Ishikawa (cell line): ENCODE results near the gene EXOC6.

Experiments used
- CEBPB ChIP-seq: IDR thresholded peaks from 2 replicates; pipeline ENCODE4 v1.6.1; 2012
- CREB1 ChIP-seq: IDR thresholded peaks from 2 replicates; pipeline ENCODE4 v1.6.1; 2012; ENCODE audit warnings: low read depth
- EGR1 ChIP-seq: IDR thresholded peaks from 2 replicates; pipeline ENCODE4 v1.6.1; 2012
- EP300 ChIP-seq: IDR thresholded peaks from 2 replicates; pipeline ENCODE4 v1.6.1; 2012; ENCODE audit warnings: borderline replicate concordance
- FOXM1 ChIP-seq: IDR thresholded peaks from 2 replicates; pipeline ENCODE4 v1.6.1; 2012; ENCODE audit warnings: low read depth, borderline replicate concordance
- MAX ChIP-seq: IDR thresholded peaks from 2 replicates; pipeline ENCODE4 v1.6.1; 2012
- NFIC ChIP-seq: IDR thresholded peaks from 2 replicates; pipeline ENCODE4 v1.6.1; 2012
- RAD21 ChIP-seq: IDR thresholded peaks from 2 replicates; pipeline ENCODE4 v1.6.1; 2012; ENCODE audit warnings: low read depth
- REST ChIP-seq: IDR thresholded peaks from 2 replicates; pipeline ENCODE4 v1.6.1; 2012; ENCODE audit warnings: low read depth, mild to moderate bottlenecking
- TAF1 ChIP-seq: IDR thresholded peaks from 2 replicates; pipeline ENCODE4 v1.6.1; 2012; ENCODE audit warnings: low read depth, mild to moderate bottlenecking
- TCF12 ChIP-seq: IDR thresholded peaks from 2 replicates; pipeline ENCODE4 v1.6.1; 2012; ENCODE audit warnings: low read depth
- TEAD4 ChIP-seq: IDR thresholded peaks from 2 replicates; pipeline ENCODE4 v1.6.1; 2012
- USF1 ChIP-seq: IDR thresholded peaks from 2 replicates; pipeline ENCODE4 v1.6.1; 2012
- YY1 ChIP-seq: IDR thresholded peaks from 2 replicates; pipeline ENCODE4 v1.6.1; 2012; ENCODE audit warnings: low read depth
- ZBTB7A ChIP-seq: IDR thresholded peaks from 2 replicates; pipeline ENCODE4 v1.6.1; 2012; ENCODE audit warnings: low read depth

EXOC6 gene

GRCh38 chr10:92969151-92969550, 120.8 kb downstream of the EXOC6 start:
- TF ChIP-seq CREB1 (no peak), TCF12 (no peak), YY1 (no peak), TEAD4 (no peak), FOXM1 (no peak), EP300 (no peak), TAF1 (no peak), USF1 (no peak), ZBTB7A (no peak)

GRCh38 chr10:92970301-92971070, 122.2 kb downstream of the EXOC6 start:
- no peak for TF ChIP-seq NFIC
- TF ChIP-seq ZBTB7A = no peak
- no peak for TF ChIP-seq EGR1
- no peak for TF ChIP-seq TAF1
- no peak for TF ChIP-seq CREB1
- no peak for TF ChIP-seq RAD21
- TF ChIP-seq MAX = no peak
- no peak for TF ChIP-seq REST
- no peak for TF ChIP-seq YY1
- TF ChIP-seq TCF12 = no peak
- TF ChIP-seq USF1 = no peak
- TF ChIP-seq CEBPB = no peak
- no peak for TF ChIP-seq TEAD4
- no peak for TF ChIP-seq EP300
- no peak for TF ChIP-seq FOXM1

- no peak for TF ChIP-seq ZBTB7A
- TF ChIP-seq TEAD4 = no peak
- TF ChIP-seq USF1 = no peak
- TF ChIP-seq RAD21 = no peak
- TF ChIP-seq NFIC = no peak
Observed at GRCh38 chr10:92972066-92972870, 123.9 kb downstream of the EXOC6 start.

- TF ChIP-seq TAF1 = no peak
- no peak for TF ChIP-seq EP300
- no peak for TF ChIP-seq EGR1
- no peak for TF ChIP-seq REST
- TF ChIP-seq NFIC = no peak
- TF ChIP-seq TCF12 = no peak
Observed at GRCh38 chr10:92972886-92973285, 124.6 kb downstream of the EXOC6 start.

GRCh38 chr10:92989250-92989649, 140.9 kb downstream of the EXOC6 start:
- TF ChIP-seq TCF12 (no peak), RAD21 (no peak)

GRCh38 chr10:92990615-92991014, 142.3 kb downstream of the EXOC6 start:
- TF ChIP-seq EGR1 (no peak), ZBTB7A (no peak), RAD21 (no peak), EP300 (no peak), REST (no peak), CEBPB (no peak), YY1 (no peak), MAX (no peak), NFIC (no peak), USF1 (no peak), CREB1 (no peak), TCF12 (no peak), FOXM1 (no peak), TEAD4 (no peak), TAF1 (no peak)
